ENCODE data around the gene REXO1. TPM values are rescaled to one million over a fixed set of nuclear protein-coding genes. Genes with fewer than 3 reads are reported as not detected.
A peak's percentile ranks its signal among the peaks of the same experiment; 100 is the strongest.

REXO1 gene
- total and polyA plus RNA-seq, 2 of the 8 experiments (the other 6 are each of a cell fraction or from before 2014, with no cell fraction given): 42.4 to 44.3 TPM

DNA sequence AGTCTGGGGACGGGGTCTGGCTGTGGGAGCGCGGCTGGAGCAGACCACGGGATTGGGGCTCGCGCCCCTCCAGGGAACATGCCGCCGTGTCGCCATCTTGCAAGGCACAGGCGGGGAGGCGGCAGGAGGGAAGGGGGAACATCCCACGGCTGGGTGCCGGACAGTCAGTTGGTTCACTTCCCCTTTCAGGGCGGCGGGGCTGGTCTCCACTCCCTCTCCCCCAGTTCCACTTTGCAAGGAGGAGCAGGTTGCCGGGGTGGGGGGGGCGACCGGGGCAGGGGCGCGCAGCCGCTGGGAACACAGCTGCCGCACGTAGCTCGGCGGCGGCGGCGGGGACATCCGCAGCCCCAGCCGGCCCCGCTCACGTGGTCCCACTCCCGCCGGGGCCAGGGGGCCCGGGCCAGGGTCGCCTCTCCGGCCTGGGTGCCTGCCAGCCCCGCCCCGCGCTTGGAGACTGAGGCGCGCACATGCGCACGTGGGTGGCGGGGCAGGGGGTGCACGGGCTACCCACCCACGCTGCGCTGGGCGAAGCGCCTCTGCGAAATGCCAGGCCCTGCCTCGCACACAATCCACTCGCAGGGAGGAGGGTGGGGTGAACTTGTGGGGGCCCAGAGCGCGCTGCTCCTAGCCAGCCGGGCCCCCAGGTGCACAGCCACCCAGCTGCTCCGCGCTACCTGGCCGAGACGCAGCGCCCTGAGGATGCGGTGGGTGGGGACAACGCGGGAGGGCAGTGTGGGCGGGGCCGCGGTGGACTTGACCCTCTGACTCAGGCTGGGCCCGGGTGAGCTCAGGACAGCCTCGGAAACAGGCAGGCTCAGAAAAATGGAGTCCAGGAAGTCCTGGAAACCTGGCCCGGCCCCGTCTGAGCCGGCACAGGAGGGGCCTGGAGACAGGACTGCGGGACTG lies 8.7 kb upstream of the REXO1 start (continued):
- TF ChIP-seq, protein P1, sequence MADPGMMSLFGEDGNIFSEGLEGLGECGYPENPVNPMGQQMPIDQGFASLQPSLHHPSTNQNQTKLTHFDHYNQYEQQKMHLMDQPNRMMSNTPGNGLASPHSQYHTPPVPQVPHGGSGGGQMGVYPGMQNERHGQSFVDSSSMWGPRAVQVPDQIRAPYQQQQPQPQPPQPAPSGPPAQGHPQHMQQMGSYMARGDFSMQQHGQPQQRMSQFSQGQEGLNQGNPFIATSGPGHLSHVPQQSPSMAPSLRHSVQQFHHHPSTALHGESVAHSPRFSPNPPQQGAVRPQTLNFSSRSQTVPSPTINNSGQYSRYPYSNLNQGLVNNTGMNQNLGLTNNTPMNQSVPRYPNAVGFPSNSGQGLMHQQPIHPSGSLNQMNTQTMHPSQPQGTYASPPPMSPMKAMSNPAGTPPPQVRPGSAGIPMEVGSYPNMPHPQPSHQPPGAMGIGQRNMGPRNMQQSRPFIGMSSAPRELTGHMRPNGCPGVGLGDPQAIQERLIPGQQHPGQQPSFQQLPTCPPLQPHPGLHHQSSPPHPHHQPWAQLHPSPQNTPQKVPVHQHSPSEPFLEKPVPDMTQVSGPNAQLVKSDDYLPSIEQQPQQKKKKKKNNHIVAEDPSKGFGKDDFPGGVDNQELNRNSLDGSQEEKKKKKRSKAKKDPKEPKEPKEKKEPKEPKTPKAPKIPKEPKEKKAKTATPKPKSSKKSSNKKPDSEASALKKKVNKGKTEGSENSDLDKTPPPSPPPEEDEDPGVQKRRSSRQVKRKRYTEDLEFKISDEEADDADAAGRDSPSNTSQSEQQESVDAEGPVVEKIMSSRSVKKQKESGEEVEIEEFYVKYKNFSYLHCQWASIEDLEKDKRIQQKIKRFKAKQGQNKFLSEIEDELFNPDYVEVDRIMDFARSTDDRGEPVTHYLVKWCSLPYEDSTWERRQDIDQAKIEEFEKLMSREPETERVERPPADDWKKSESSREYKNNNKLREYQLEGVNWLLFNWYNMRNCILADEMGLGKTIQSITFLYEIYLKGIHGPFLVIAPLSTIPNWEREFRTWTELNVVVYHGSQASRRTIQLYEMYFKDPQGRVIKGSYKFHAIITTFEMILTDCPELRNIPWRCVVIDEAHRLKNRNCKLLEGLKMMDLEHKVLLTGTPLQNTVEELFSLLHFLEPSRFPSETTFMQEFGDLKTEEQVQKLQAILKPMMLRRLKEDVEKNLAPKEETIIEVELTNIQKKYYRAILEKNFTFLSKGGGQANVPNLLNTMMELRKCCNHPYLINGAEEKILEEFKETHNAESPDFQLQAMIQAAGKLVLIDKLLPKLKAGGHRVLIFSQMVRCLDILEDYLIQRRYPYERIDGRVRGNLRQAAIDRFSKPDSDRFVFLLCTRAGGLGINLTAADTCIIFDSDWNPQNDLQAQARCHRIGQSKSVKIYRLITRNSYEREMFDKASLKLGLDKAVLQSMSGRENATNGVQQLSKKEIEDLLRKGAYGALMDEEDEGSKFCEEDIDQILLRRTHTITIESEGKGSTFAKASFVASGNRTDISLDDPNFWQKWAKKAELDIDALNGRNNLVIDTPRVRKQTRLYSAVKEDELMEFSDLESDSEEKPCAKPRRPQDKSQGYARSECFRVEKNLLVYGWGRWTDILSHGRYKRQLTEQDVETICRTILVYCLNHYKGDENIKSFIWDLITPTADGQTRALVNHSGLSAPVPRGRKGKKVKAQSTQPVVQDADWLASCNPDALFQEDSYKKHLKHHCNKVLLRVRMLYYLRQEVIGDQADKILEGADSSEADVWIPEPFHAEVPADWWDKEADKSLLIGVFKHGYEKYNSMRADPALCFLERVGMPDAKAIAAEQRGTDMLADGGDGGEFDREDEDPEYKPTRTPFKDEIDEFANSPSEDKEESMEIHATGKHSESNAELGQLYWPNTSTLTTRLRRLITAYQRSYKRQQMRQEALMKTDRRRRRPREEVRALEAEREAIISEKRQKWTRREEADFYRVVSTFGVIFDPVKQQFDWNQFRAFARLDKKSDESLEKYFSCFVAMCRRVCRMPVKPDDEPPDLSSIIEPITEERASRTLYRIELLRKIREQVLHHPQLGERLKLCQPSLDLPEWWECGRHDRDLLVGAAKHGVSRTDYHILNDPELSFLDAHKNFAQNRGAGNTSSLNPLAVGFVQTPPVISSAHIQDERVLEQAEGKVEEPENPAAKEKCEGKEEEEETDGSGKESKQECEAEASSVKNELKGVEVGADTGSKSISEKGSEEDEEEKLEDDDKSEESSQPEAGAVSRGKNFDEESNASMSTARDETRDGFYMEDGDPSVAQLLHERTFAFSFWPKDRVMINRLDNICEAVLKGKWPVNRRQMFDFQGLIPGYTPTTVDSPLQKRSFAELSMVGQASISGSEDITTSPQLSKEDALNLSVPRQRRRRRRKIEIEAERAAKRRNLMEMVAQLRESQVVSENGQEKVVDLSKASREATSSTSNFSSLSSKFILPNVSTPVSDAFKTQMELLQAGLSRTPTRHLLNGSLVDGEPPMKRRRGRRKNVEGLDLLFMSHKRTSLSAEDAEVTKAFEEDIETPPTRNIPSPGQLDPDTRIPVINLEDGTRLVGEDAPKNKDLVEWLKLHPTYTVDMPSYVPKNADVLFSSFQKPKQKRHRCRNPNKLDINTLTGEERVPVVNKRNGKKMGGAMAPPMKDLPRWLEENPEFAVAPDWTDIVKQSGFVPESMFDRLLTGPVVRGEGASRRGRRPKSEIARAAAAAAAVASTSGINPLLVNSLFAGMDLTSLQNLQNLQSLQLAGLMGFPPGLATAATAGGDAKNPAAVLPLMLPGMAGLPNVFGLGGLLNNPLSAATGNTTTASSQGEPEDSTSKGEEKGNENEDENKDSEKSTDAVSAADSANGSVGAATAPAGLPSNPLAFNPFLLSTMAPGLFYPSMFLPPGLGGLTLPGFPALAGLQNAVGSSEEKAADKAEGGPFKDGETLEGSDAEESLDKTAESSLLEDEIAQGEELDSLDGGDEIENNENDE (IDR thresholded peaks at IDR 0.05; ENCODE audit: insufficient replicate concordance, low read length): no peak
- TF ChIP-seq RFX5 (IDR thresholded peaks at IDR 0.05; ENCODE audit: borderline replicate concordance, low read depth, low read length) (no peak), EGR1 (IDR thresholded peaks at IDR 0.05; ENCODE audit: borderline replicate concordance, low read depth, low read length) (0 out of 2 replicates have a peak, but pooled peaks have one; percentile 5), TAF7 (optimal IDR thresholded peaks at IDR 0.05; ENCODE audit: borderline replicate concordance, low read depth, low read length) (no peak), CBX8 (IDR thresholded peaks at IDR 0.05; ENCODE audit: borderline replicate concordance, low read depth, low read length) (no peak), YY1 (IDR thresholded peaks at IDR 0.05; ENCODE audit: low read depth, low read length) (peak; percentile 61)
- TF ChIP-seq, protein P2, sequence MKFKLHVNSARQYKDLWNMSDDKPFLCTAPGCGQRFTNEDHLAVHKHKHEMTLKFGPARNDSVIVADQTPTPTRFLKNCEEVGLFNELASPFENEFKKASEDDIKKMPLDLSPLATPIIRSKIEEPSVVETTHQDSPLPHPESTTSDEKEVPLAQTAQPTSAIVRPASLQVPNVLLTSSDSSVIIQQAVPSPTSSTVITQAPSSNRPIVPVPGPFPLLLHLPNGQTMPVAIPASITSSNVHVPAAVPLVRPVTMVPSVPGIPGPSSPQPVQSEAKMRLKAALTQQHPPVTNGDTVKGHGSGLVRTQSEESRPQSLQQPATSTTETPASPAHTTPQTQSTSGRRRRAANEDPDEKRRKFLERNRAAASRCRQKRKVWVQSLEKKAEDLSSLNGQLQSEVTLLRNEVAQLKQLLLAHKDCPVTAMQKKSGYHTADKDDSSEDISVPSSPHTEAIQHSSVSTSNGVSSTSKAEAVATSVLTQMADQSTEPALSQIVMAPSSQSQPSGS (IDR thresholded peaks at IDR 0.05; ENCODE audit: low read length): no peak

Data from H1 (cell line).